CD14-positive monocyte (primary cell): Measurements from ENCODE around the gene LRRN4CL. TPM values are rescaled to one million over a fixed set of nuclear protein-coding genes. Genes with fewer than 3 reads are reported as not detected.
"Not testable (repeated sequence)": the region's sequence is repeated elsewhere in the genome, so short reads cannot be mapped to it uniquely, and the experiment has no call there.

Experiments used
- DNase-seq, 3 donors: peaks; one replicate each; pipeline ENCODE4 v3.0.0-alpha.2; 2011 to 2022
- H2AFZ ChIP-seq: 2 replicates; pipeline ENCODE4 v1.6.0; 2012; ENCODE audit warnings: mild to moderate bottlenecking, low read depth, low read length, inconsistent platforms; ENCODE audit not compliant: insufficient read depth, poor library complexity, severe bottlenecking
- H3K27ac ChIP-seq, 2 donors: 1 replicate in 1 of 2; 2 replicates in 1 of 2; pipeline ENCODE4 v1.5.1; 2012 to 2013; ENCODE audit warnings: low read length in 2 of 2, control low read depth in 1 of 2, inconsistent platforms in 1 of 2, low read depth in 1 of 2, mild to moderate bottlenecking in 1 of 2
- H3K27me3 ChIP-seq, 2 donors: one replicate each; pipeline versions ENCODE4 v1.6.0 to v1.6.1; 2011 to 2013; ENCODE audit warnings: low read length in 2 of 2; ENCODE audit not compliant: control insufficient read depth in 2 of 2, insufficient read depth in 2 of 2
- H3K36me3 ChIP-seq, 2 donors: replicated peaks in 1 of 2; 1 replicate in 1 of 2; 2 replicates in 1 of 2; pipeline versions ENCODE4 v1.5.1 to v1.6.1; 2012 to 2013; ENCODE audit warnings: low read length in 2 of 2, control low read depth in 1 of 2, inconsistent platforms in 1 of 2, mild to moderate bottlenecking in 1 of 2; ENCODE audit not compliant: insufficient read depth in 2 of 2, control insufficient read depth in 1 of 2
- H3K4me1 ChIP-seq, 2 donors: 1 replicate in 1 of 2; 2 replicates in 1 of 2; pipeline versions ENCODE4 v1.5.1 to v1.6.1; 2012 to 2013; ENCODE audit warnings: low read length in 2 of 2, control low read depth in 1 of 2, inconsistent platforms in 1 of 2, mild to moderate bottlenecking in 1 of 2, moderate library complexity in 1 of 2; ENCODE audit not compliant: insufficient read depth in 2 of 2, control insufficient read depth in 1 of 2
- H3K4me2 ChIP-seq: replicated peaks from 2 replicates; pipeline ENCODE3; 2012; ENCODE audit warnings: low read length, moderate library complexity, mild to moderate bottlenecking; ENCODE audit not compliant: poor library complexity, severe bottlenecking; ENCODE audit errors: extremely low read depth
- H3K4me3 ChIP-seq, 3 experiments: fragments of 200-600 bp in 1 of 3; sonication (generic) in 1 of 3; replicated peaks in 1 of 3; 1 replicate in 2 of 3; 2 replicates in 1 of 3; pipeline ENCODE4 v1.5.1; 2011 to 2013; ENCODE audit warnings: low read length in 3 of 3, mild to moderate bottlenecking in 3 of 3, control low read depth in 2 of 3, low read depth in 2 of 3, inconsistent platforms in 1 of 3, moderate library complexity in 1 of 3
- H3K79me2 ChIP-seq: 2 replicates; pipeline ENCODE4 v1.6.0; 2012; ENCODE audit warnings: mild to moderate bottlenecking, control low read depth, inconsistent platforms, low read length, moderate library complexity; ENCODE audit not compliant: insufficient read depth
- H3K9ac ChIP-seq: 2 replicates; pipeline ENCODE4 v1.6.0; 2017; ENCODE audit warnings: low read length, mild to moderate bottlenecking; ENCODE audit not compliant: insufficient read depth, poor library complexity, severe bottlenecking
- H3K9me3 ChIP-seq, 2 donors: replicated peaks in 1 of 2; 1 replicate in 1 of 2; 2 replicates in 1 of 2; pipeline versions ENCODE4 v1.5.1 to v1.6.1; 2012 to 2013; ENCODE audit warnings: low read length in 2 of 2, control low read depth in 1 of 2; ENCODE audit not compliant: control insufficient read depth in 1 of 2, insufficient read depth in 1 of 2
- H4K20me1 ChIP-seq: 2 replicates; pipeline ENCODE4 v1.6.0; 2012; ENCODE audit warnings: mild to moderate bottlenecking, low read length, control low read depth, moderate library complexity; ENCODE audit not compliant: insufficient read depth
- H3K27ac Mint-ChIP-seq, 7 donors: one replicate each; pipeline ENCODE4 v1.8.0; 2020; ENCODE audit warnings: mild to moderate bottlenecking in 7 of 7, mixed read lengths in 7 of 7, moderate library complexity in 6 of 7, inconsistent platforms in 2 of 7
- H3K27me3 Mint-ChIP-seq, 3 donors: one replicate each; pipeline ENCODE4 v1.8.0; 2021 to 2022; ENCODE audit warnings: low read depth in 3 of 3, mild to moderate bottlenecking in 3 of 3, mixed read lengths in 3 of 3, moderate library complexity in 3 of 3, inconsistent platforms in 1 of 3
- H3K36me3 Mint-ChIP-seq, 2 donors: one replicate each; pipeline ENCODE4 v1.8.0; 2020; ENCODE audit warnings: mixed read lengths in 2 of 2, inconsistent platforms in 1 of 2, mild to moderate bottlenecking in 1 of 2
- H3K4me1 Mint-ChIP-seq: one replicate; pipeline ENCODE4 v1.8.0; 2020; ENCODE audit warnings: mild to moderate bottlenecking, mixed read lengths
- H3K4me3 Mint-ChIP-seq, 2 donors: one replicate each; pipeline ENCODE4 v1.8.0; 2020; ENCODE audit warnings: mild to moderate bottlenecking in 2 of 2, mixed read lengths in 2 of 2, moderate library complexity in 1 of 2
- H3K9me3 Mint-ChIP-seq, 7 donors: one replicate each; pipeline ENCODE4 v1.8.0; 2020 to 2022; ENCODE audit warnings: mixed read lengths in 7 of 7, mild to moderate bottlenecking in 6 of 7, moderate library complexity in 6 of 7, inconsistent platforms in 2 of 7
- CTCF ChIP-seq: fragments of 200-600 bp; IDR thresholded peaks from one replicate; pipeline ENCODE4 v1.8.0; 2022; ENCODE audit warnings: antibody characterized with exemption, mild to moderate bottlenecking
- WGBS: methylation state at CpG from one replicate; pipeline ENCODE4 v1.1.5; 2013; ENCODE audit warnings: missing lambda C conversion rate; ENCODE audit not compliant: insufficient coverage; 5-methylcytosine and 5-hydroxymethylcytosine counted together
- intact Hi-C, 2 donors: fragments of 100-400 bp; cut with micrococcal nuclease; formaldehyde crosslinking; loops; one replicate each; pipeline versions ENCODE4 v1.15.0 to v1.15.1; 2023
- polyA plus RNA-seq, 3 donors: library from polyadenylated mRNA; depleted of rRNA in 1 of 3; unstranded in 2 of 3; stranded (reverse) in 1 of 3; fragments of 300-500 nt in 2 of 3; fragments of >200 nt in 1 of 3; fragmentation: Illumina TruSeq in 2 of 3; gene quantifications; 1 replicate in 2 of 3; 2 replicates in 1 of 3; pipeline ENCODE4 v1.2.3, GENCODE V29; 2012 to 2021

Gene LRRN4CL
- polyA plus RNA-seq, 3 donors: not detected

GRCh38 chr11:62705413-62705812 is 16.1 kb upstream of the LRRN4CL start:
- intact Hi-C loops: loop anchor here (5.0 to 10.0 kb wide), 2 partner anchors 53 to 111 kb away; partner anchors contain the start of genes TUT1 (in 2 of the 2) and INTS5 (in 1 of the 2)

DNA sequence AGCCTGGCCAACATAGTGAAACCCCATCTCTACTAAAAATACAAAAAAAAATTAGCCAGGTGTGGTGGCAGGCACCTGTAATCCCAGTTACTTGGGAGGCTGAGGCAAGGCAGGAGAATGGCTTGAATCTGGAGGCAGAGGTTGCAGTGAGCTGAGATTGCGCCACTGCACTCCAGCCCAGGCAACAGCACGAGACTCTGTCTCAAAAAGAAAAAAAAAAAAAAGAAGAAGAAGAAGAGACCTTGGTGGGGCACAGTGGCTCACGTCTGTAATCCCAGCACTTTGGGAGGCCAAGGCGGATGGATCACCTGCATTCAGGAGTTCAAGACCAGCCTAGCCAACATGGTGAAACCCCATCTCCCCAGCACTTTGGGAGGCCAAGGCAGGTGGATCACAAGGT is 14.6 kb upstream of the LRRN4CL start:
- not testable (repeated sequence) for H3K9ac ChIP-seq, H3K4me3 ChIP-seq, H3K4me3 Mint-ChIP-seq, H3K4me2 ChIP-seq, H4K20me1 ChIP-seq, H3K9me3 ChIP-seq, H3K9me3 Mint-ChIP-seq, H3K27me3 Mint-ChIP-seq, H3K27me3 ChIP-seq, H2AFZ ChIP-seq, H3K79me2 ChIP-seq
- Histone ChIP-seq H3K36me3 (peaks cover 0 to 11% of the 10 kb centered on the region in 2 donors), H3K4me1 (peaks cover 56 to 71% of the 10 kb centered on the region in 2 donors), H3K27ac (peak overlapping the region; percentile 45 to 64)
- peaks cover 51% of the 10 kb centered on the region for H3K4me1 Mint-ChIP-seq
- H3K27ac Mint-ChIP-seq: peak overlapping the region; percentile 78 to 95 (median 85)
- intact Hi-C loops: loop anchor here (10.0 kb wide), 1 partner anchor 109 kb away; the partner anchor contains the start of gene TUT1 (in 2 of the 2)
- H3K36me3 Mint-ChIP-seq: peaks cover 15 to 22% of the 10 kb centered on the region in 2 donors
- 60% methylated on average over 1 of the region's 4 CpGs for WGBS
- DNase-seq: peak in 2 of 3 donors; percentile 47 to 67

More at GRCh38 chr11:62705413-62705812, 16.1 kb upstream of the LRRN4CL start:
- H3K27ac ChIP-seq: peak overlapping the region; percentile 78 to 85
- peak overlapping the region; percentile 89 to 99 (median 94) for H3K27ac Mint-ChIP-seq
- H3K4me1 Mint-ChIP-seq: peaks cover 57% of the 10 kb centered on the region
- H3K27me3 Mint-ChIP-seq: no peaks in the 10 kb centered on the region
- H3K9me3 Mint-ChIP-seq: peaks cover 0 to 3% (median 0%) of the 10 kb centered on the region in 7 donors
- no peaks in the 10 kb centered on the region for H3K9me3 ChIP-seq
- peaks cover 10% of the 10 kb centered on the region for H3K79me2 ChIP-seq
- 84% methylated on average over 5 of the region's 7 CpGs for WGBS
- H3K4me3 ChIP-seq: peak overlapping the region; percentile 70 to 91 (median 84)
- H3K4me2 ChIP-seq: peak overlapping the region; percentile 93
- peak in 2 of 3 donors; percentile 44 to 48 for DNase-seq
- H4K20me1 ChIP-seq: no peaks in the 10 kb centered on the region
- H3K36me3 Mint-ChIP-seq: peaks cover 13 to 21% of the 10 kb centered on the region in 2 donors
- peaks cover under 1 to 8% of the 10 kb centered on the region in 2 donors for H3K36me3 ChIP-seq
- H3K27me3 ChIP-seq: no peaks in the 10 kb centered on the region
- peak overlapping the region; percentile 75 for H3K9ac ChIP-seq
- H2AFZ ChIP-seq: peak overlapping the region; percentile 96
- no peak for TF ChIP-seq CTCF
- H3K4me1 ChIP-seq: peaks cover 65 to 81% of the 10 kb centered on the region in 2 donors
- H3K4me3 Mint-ChIP-seq: peak overlapping the region; percentile 89 to 92
